Neural progenitor cell (in vitro differentiated cells): ENCODE data around the gene NOL8. TPM values are rescaled to one million over a fixed set of nuclear protein-coding genes. Genes with fewer than 3 reads are reported as not detected.

Experiments
- DNase-seq: peaks from one replicate; pipeline ENCODE4 v3.0.0-alpha.2; 2016; ENCODE audit warnings: low spot score
- H2AFZ ChIP-seq: fragments of 200-600 bp; sonication (generic); replicated peaks from 2 replicates; pipeline ENCODE4 v1.6.1; 2016; ENCODE audit warnings: antibody characterized with exemption
- H3F3A ChIP-seq: fragments of 200-600 bp; sonication (generic); 2 replicates; pipeline ENCODE4 v1.6.1; 2016; ENCODE audit warnings: antibody characterized with exemption, low read depth
- H3K27ac ChIP-seq: fragments of 200-600 bp; sonication (generic); 2 replicates; pipeline ENCODE4 v1.5.1; 2016; ENCODE audit warnings: mild to moderate bottlenecking
- H3K27me3 ChIP-seq: fragments of 200-600 bp; sonication (generic); 2 replicates; pipeline ENCODE4 v1.6.1; 2016; ENCODE audit warnings: mild to moderate bottlenecking, moderate library complexity
- H3K36me3 ChIP-seq: fragments of 200-600 bp; sonication (generic); 2 replicates; pipeline ENCODE4 v1.5.1; 2016
- H3K4me1 ChIP-seq: fragments of 200-600 bp; sonication (generic); 2 replicates; pipeline ENCODE4 v1.6.1; 2016; ENCODE audit warnings: mixed run types
- H3K4me2 ChIP-seq: fragments of 200-600 bp; sonication (generic); 2 replicates; pipeline ENCODE4 v1.6.1; 2016
- H3K4me3 ChIP-seq: fragments of 200-600 bp; sonication (generic); 2 replicates; pipeline ENCODE4 v1.5.1; 2016
- H3K79me2 ChIP-seq: fragments of 200-600 bp; sonication (generic); 2 replicates; pipeline ENCODE4 v1.6.1; 2016; ENCODE audit warnings: low read depth
- H3K9ac ChIP-seq: fragments of 200-600 bp; sonication (generic); 2 replicates; pipeline ENCODE4 v1.6.1; 2016
- H3K9me3 ChIP-seq: fragments of 200-600 bp; sonication (generic); 2 replicates; pipeline ENCODE4 v1.5.1; 2016; ENCODE audit warnings: low read depth
- H4K20me1 ChIP-seq: fragments of 200-600 bp; sonication (generic); 2 replicates; pipeline ENCODE4 v1.6.1; 2016; ENCODE audit warnings: low read depth
- H3K27ac Mint-ChIP-seq: 3 replicates; pipeline ENCODE4 v1.8.0; 2021; ENCODE audit warnings: mixed read lengths
- H3K27me3 Mint-ChIP-seq: 2 replicates; pipeline ENCODE4 v1.8.0; 2022; ENCODE audit warnings: low read depth, mild to moderate bottlenecking, inconsistent platforms, moderate library complexity, mixed read lengths; ENCODE audit not compliant: insufficient read depth
- H3K36me3 Mint-ChIP-seq: 3 replicates; pipeline ENCODE4 v1.8.0; 2021; ENCODE audit warnings: mixed read lengths
- H3K4me1 Mint-ChIP-seq: 3 replicates; pipeline ENCODE4 v1.8.0; 2021; ENCODE audit warnings: mixed read lengths
- H3K4me3 Mint-ChIP-seq: 3 replicates; pipeline ENCODE4 v1.8.0; 2021; ENCODE audit warnings: mild to moderate bottlenecking, moderate library complexity, mixed read lengths
- H3K9me3 Mint-ChIP-seq: 3 replicates; pipeline ENCODE4 v1.8.0; 2020; ENCODE audit warnings: mixed read lengths
- CTCF ChIP-seq: fragments of 200-600 bp; sonication (generic); IDR thresholded peaks from 2 replicates; pipeline ENCODE4 v1.5.1; 2017; ENCODE audit warnings: antibody characterized with exemption, mild to moderate bottlenecking
- EZH2 ChIP-seq: fragments of 200-600 bp; sonication (generic); IDR thresholded peaks from 2 replicates; pipeline ENCODE4 v1.6.1; 2017; ENCODE audit warnings: antibody characterized with exemption, mild to moderate bottlenecking, moderate library complexity
- EZH2phosphoT487 ChIP-seq: fragments of 200-600 bp; sonication (generic); IDR thresholded peaks from 2 replicates; pipeline ENCODE4 v1.6.1; 2017; ENCODE audit warnings: antibody characterized with exemption
- total RNA-seq: library from RNA; depleted of rRNA; stranded (reverse); fragments of >200 nt; gene quantifications from 2 replicates; pipeline ENCODE4 v1.2.3, GENCODE V29; 2015; ENCODE audit warnings: low replicate concordance

Gene NOL8
- total RNA-seq, 1 donor from 2014 or later: 21.0 TPM

- TF ChIP-seq CTCF (no peak), EZH2 (no peak), EZH2phosphoT487 (no peak)
- no peak overlapping the region for H3K27ac Mint-ChIP-seq
These were observed 16.4 kb upstream of the NOL8 start for GRCh38 chr9:92341578-92341977.

GRCh38 chr9:92333282-92333634 is 8.1 kb upstream of the NOL8 start:
- Histone ChIP-seq H3K27ac (no peak overlapping the region), H3K9ac (no peak overlapping the region), H3K4me1 (no peaks in the 10 kb centered on the region), H3K79me2 (no peaks in the 10 kb centered on the region), H2AFZ (no peak overlapping the region), H3K27me3 (no peaks in the 10 kb centered on the region), H3K4me2 (no peak overlapping the region), H3F3A (no peaks in the 10 kb centered on the region), H3K9me3 (no peaks in the 10 kb centered on the region), H4K20me1 (no peaks in the 10 kb centered on the region), H3K4me3 (no peak overlapping the region), H3K36me3 (no peaks in the 10 kb centered on the region)
- Mint-ChIP-seq H3K27me3 (no peaks in the 10 kb centered on the region), H3K36me3 (no peaks in the 10 kb centered on the region), H3K4me1 (no peaks in the 10 kb centered on the region), H3K27ac (no peak overlapping the region), H3K4me3 (no peak overlapping the region), H3K9me3 (no peaks in the 10 kb centered on the region)
- TF ChIP-seq EZH2phosphoT487 (no peak), CTCF (no peak), EZH2 (no peak)
- DNase-seq: no peak

More at GRCh38 chr9:92341578-92341977, 16.4 kb upstream of the NOL8 start:
- Mint-ChIP-seq H3K4me3 (no peak overlapping the region), H3K36me3 (peaks cover 2% of the 10 kb centered on the region), H3K4me1 (no peaks in the 10 kb centered on the region), H3K27me3 (no peaks in the 10 kb centered on the region), H3K9me3 (no peaks in the 10 kb centered on the region)
- no peaks in the 10 kb centered on the region for H3K4me1 ChIP-seq
- H3K9ac ChIP-seq: no peak overlapping the region
- H4K20me1 ChIP-seq: no peaks in the 10 kb centered on the region
- no peak overlapping the region for H2AFZ ChIP-seq
- no peak overlapping the region for H3K4me3 ChIP-seq
- no peaks in the 10 kb centered on the region for H3F3A ChIP-seq
- H3K4me2 ChIP-seq: no peak overlapping the region
- no peaks in the 10 kb centered on the region for H3K36me3 ChIP-seq
- no peaks in the 10 kb centered on the region for H3K9me3 ChIP-seq
- H3K27ac ChIP-seq: no peak overlapping the region
- H3K27me3 ChIP-seq: no peaks in the 10 kb centered on the region
- DNase-seq: no peak
- no peaks in the 10 kb centered on the region for H3K79me2 ChIP-seq

GRCh38 chr9:92332577-92333281 is 7.6 kb upstream of the NOL8 start:
- TF ChIP-seq EZH2 (no peak), CTCF (no peak), EZH2phosphoT487 (no peak)
- no peaks in the 10 kb centered on the region for H3F3A ChIP-seq
- H3K9ac ChIP-seq: no peak overlapping the region
- no peak overlapping the region for H2AFZ ChIP-seq
- no peaks in the 10 kb centered on the region for H3K4me1 Mint-ChIP-seq
- H3K4me2 ChIP-seq: no peak overlapping the region
- H3K27ac Mint-ChIP-seq: no peak overlapping the region
- no peaks in the 10 kb centered on the region for H3K4me1 ChIP-seq
- H3K36me3 Mint-ChIP-seq: no peaks in the 10 kb centered on the region
- no peak for DNase-seq
- no peaks in the 10 kb centered on the region for H3K27me3 Mint-ChIP-seq
- H4K20me1 ChIP-seq: no peaks in the 10 kb centered on the region
- H3K9me3 Mint-ChIP-seq: no peaks in the 10 kb centered on the region
- H3K4me3 Mint-ChIP-seq: no peak overlapping the region
- no peaks in the 10 kb centered on the region for H3K9me3 ChIP-seq
- no peak overlapping the region for H3K27ac ChIP-seq
- H3K27me3 ChIP-seq: no peaks in the 10 kb centered on the region
- no peaks in the 10 kb centered on the region for H3K36me3 ChIP-seq
- H3K79me2 ChIP-seq: no peaks in the 10 kb centered on the region
- no peak overlapping the region for H3K4me3 ChIP-seq
